Right atrium auricular region (tissue), 2 donors: ENCODE measurements around the gene LRGUK. TPM values are rescaled to one million over a fixed set of nuclear protein-coding genes. Genes with fewer than 3 reads are reported as not detected.

Source experiments
- DNase-seq: peaks from one replicate; pipeline ENCODE4 v3.0.0-alpha.2; 2019; ENCODE audit warnings: low spot score
- H3K27ac ChIP-seq, 2 donors: fragments of 200-600 bp; sonication (generic); 1 replicate in 1 of 2; 2 replicates in 1 of 2; pipeline ENCODE4 v1.5.1; 2016 to 2019
- H3K27me3 ChIP-seq, 2 donors: fragments of 200-600 bp; sonication (generic); one replicate each; pipeline versions ENCODE4 v1.5.1 to v1.6.0; 2017 to 2019
- H3K36me3 ChIP-seq: fragments of 200-600 bp; sonication (generic); one replicate; pipeline ENCODE4 v1.5.1; 2016
- H3K4me1 ChIP-seq, 2 donors: fragments of 200-600 bp; sonication (generic); one replicate each; pipeline versions ENCODE4 v1.5.1 to v1.6.0; 2017 to 2019
- H3K4me3 ChIP-seq, 2 donors: fragments of 200-600 bp; sonication (generic); 1 replicate in 1 of 2; 2 replicates in 1 of 2; pipeline ENCODE4 v1.5.1; 2017 to 2019; ENCODE audit warnings: mild to moderate bottlenecking in 1 of 2, moderate library complexity in 1 of 2
- H3K9me3 ChIP-seq, 2 donors: fragments of 200-600 bp; sonication (generic); one replicate each; pipeline ENCODE4 v1.5.1; 2019
- CTCF ChIP-seq, 2 donors: fragments of 200-600 bp; sonication (generic); IDR thresholded peaks; one replicate each; pipeline ENCODE4 v1.5.1; 2019; ENCODE audit warnings: antibody characterized with exemption in 2 of 2
- total RNA-seq, 2 donors: library from RNA; depleted of rRNA; stranded (reverse); fragments of >200 nt; gene quantifications; one replicate each; pipeline ENCODE4 v1.1.0, GENCODE V29; 2016

The LRGUK gene
- total RNA-seq, 2 donors from 2014 or later, result 0.11 TPM; not detected in 1

DNA sequence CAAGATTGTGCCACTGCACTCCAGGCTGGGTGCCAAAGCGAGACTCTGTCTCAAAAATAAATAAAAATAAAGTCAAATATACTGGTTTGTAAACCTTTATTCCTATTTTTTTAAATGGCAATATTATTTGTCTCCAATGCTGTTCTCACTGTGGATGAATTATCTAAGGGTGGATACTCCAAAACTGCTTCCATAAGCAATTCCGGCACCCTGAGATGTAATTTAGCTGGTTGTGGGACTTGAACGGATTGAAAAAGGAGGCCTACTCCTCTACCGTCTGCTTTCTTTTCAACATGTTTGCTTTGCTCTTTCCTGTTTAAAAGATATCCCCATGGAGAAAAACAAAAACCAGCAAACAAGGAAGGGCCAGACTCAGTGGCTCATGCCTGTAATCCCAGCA lies 135.2 kb downstream of the LRGUK start:
- no peak for DNase-seq
- H3K4me1 ChIP-seq, result no peaks in the 10 kb centered on the region
- H3K9me3 ChIP-seq, result peaks cover 0 to 7% of the 10 kb centered on the region in 2 donors
- H3K36me3 ChIP-seq, result no peaks in the 10 kb centered on the region
- H3K4me3 ChIP-seq, result no peak overlapping the region
- no peaks in the 10 kb centered on the region for H3K27me3 ChIP-seq
- no peak for TF ChIP-seq CTCF (IDR thresholded peaks at IDR 0.05)
- no peak overlapping the region for H3K27ac ChIP-seq

GRCh38 chr7:134276951-134277350 lies 149.8 kb downstream of the LRGUK start:
- Histone ChIP-seq H3K4me3 (no peak overlapping the region), H3K4me1 (no peaks in the 10 kb centered on the region), H3K9me3 (no peaks in the 10 kb centered on the region), H3K27ac (no peak overlapping the region), H3K36me3 (no peaks in the 10 kb centered on the region), H3K27me3 (no peaks in the 10 kb centered on the region)
- TF ChIP-seq CTCF (IDR thresholded peaks at IDR 0.05), result no peak
- DNase-seq, result no peak

- no peak overlapping the region for H3K27ac ChIP-seq
- DNase-seq, result no peak
- H3K36me3 ChIP-seq, result no peaks in the 10 kb centered on the region
- no peak overlapping the region for H3K4me3 ChIP-seq
- H3K4me1 ChIP-seq, result no peaks in the 10 kb centered on the region
- TF ChIP-seq CTCF (IDR thresholded peaks at IDR 0.05), result no peak
- no peaks in the 10 kb centered on the region for H3K27me3 ChIP-seq
- no peaks in the 10 kb centered on the region for H3K9me3 ChIP-seq
Observed at GRCh38 chr7:134278502-134279153, 151.5 kb downstream of the LRGUK start.

- H3K36me3 ChIP-seq, result no peaks in the 10 kb centered on the region
- TF ChIP-seq CTCF (IDR thresholded peaks at IDR 0.05), result no peak
- no peak for DNase-seq
- H3K4me1 ChIP-seq, result no peaks in the 10 kb centered on the region
- no peaks in the 10 kb centered on the region for H3K9me3 ChIP-seq
- H3K4me3 ChIP-seq, result no peak overlapping the region
- H3K27ac ChIP-seq, result no peak overlapping the region
- H3K27me3 ChIP-seq, result no peaks in the 10 kb centered on the region
Observed at GRCh38 chr7:134279336-134279735, 152.2 kb downstream of the LRGUK start.

GRCh38 chr7:134279898-134280297 lies 152.8 kb downstream of the LRGUK start:
- Histone ChIP-seq H3K4me1 (no peaks in the 10 kb centered on the region), H3K27me3 (no peaks in the 10 kb centered on the region), H3K9me3 (no peaks in the 10 kb centered on the region), H3K27ac (no peak overlapping the region), H3K4me3 (no peak overlapping the region), H3K36me3 (no peaks in the 10 kb centered on the region)
- no peak for DNase-seq
- no peak for TF ChIP-seq CTCF (IDR thresholded peaks at IDR 0.05)

DNA sequence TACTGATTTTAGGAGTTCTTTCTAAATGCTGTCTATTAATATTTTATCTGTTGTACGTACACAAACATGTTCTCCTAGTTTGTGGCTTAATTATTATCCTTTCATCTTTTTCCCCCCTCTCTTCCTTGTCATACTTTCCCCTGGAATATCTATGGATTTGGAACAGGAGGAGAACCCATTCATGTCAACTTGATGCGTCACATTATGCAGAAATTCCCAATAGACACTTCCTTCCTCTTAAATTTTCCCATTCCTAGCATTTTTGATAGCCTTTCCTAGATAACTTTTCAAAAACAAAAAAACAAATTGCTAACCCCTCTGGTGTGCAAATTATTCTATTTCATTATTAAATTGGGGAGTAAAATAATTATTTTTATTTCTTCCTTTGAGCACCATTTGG lies 153.4 kb downstream of the LRGUK start:
- Histone ChIP-seq H3K4me1 (no peaks in the 10 kb centered on the region), H3K4me3 (no peak overlapping the region), H3K36me3 (no peaks in the 10 kb centered on the region), H3K27me3 (no peaks in the 10 kb centered on the region), H3K9me3 (no peaks in the 10 kb centered on the region), H3K27ac (no peak overlapping the region)
- no peak for TF ChIP-seq CTCF (IDR thresholded peaks at IDR 0.05)
- DNase-seq, result no peak
